CD4-positive, alpha-beta T cell treated with Interleukin-17A for 1 hour (primary cell): ENCODE measurements around the gene DERL2.

Experiments used
- DNase-seq: peaks from one replicate; pipeline ENCODE4 v3.0.0-alpha.2; 2020

DERL2 gene

GRCh38 chr17:5485270-5486205 lies at the start of gene DERL2:
TSS of gene DERL2 (minus strand) at chr17:5486178. CDS start at chr17:5486161, 17 bp downstream.
- no peak for DNase-seq

- no peak for DNase-seq
Measured at GRCh38 chr17:5535436-5535835, 49.5 kb upstream of the DERL2 start.

GRCh38 chr17:5533486-5534315 lies 47.7 kb upstream of the DERL2 start:
- DNase-seq, result no peak

- DNase-seq, result no peak
Measured at GRCh38 chr17:5532581-5532980, 46.6 kb upstream of the DERL2 start.

GRCh38 chr17:5531085-5531418 lies 45.1 kb upstream of the DERL2 start:
- no peak for DNase-seq

- no peak for DNase-seq
Measured at GRCh38 chr17:5530265-5531084, 44.5 kb upstream of the DERL2 start.

- no peak for DNase-seq
Measured at GRCh38 chr17:5527601-5528250, 41.7 kb upstream of the DERL2 start.

- no peak for DNase-seq
Measured at GRCh38 chr17:5526821-5527598, 41.0 kb upstream of the DERL2 start.

GRCh38 chr17:5523249-5523648 lies 37.3 kb upstream of the DERL2 start:
- no peak for DNase-seq

GRCh38 chr17:5522476-5522875 lies 36.5 kb upstream of the DERL2 start:
- DNase-seq, result no peak

- DNase-seq, result no peak
Measured at GRCh38 chr17:5516060-5516792, 30.2 kb upstream of the DERL2 start.

GRCh38 chr17:5514976-5515375 lies 29.0 kb upstream of the DERL2 start:
- no peak for DNase-seq

- DNase-seq, result peak; percentile 52
Measured at GRCh38 chr17:5513628-5514027, 27.6 kb upstream of the DERL2 start.

- no peak for DNase-seq
Measured at GRCh38 chr17:5511401-5512225, 25.6 kb upstream of the DERL2 start.

- no peak for DNase-seq
Measured at GRCh38 chr17:5510771-5511170, 24.8 kb upstream of the DERL2 start.

- no peak for DNase-seq
Measured at GRCh38 chr17:5509482-5509881, 23.5 kb upstream of the DERL2 start.

GRCh38 chr17:5508810-5509209 lies 22.8 kb upstream of the DERL2 start:
- no peak for DNase-seq

- DNase-seq, result no peak
Measured at GRCh38 chr17:5506307-5506706, 20.3 kb upstream of the DERL2 start.

GRCh38 chr17:5502552-5502951 lies 16.6 kb upstream of the DERL2 start:
- DNase-seq, result no peak

- DNase-seq, result no peak
Measured at GRCh38 chr17:5501685-5502084, 15.7 kb upstream of the DERL2 start.
